HEK293T (cell line): ENCODE results near the gene GRAPL.
"Not testable (repeated sequence)": the region's sequence is repeated elsewhere in the genome, so short reads cannot be mapped to it uniquely, and the experiment has no call there.

Source experiments
- BHLHE40 ChIP-seq: fragments of 450-650 bp; IDR thresholded peaks from 2 replicates; pipeline ENCODE4 v1.6.1; 2016; ENCODE audit warnings: mild to moderate bottlenecking, moderate library complexity, borderline replicate concordance
- ELF4 ChIP-seq: fragments of 450-650 bp; IDR thresholded peaks from 2 replicates; pipeline ENCODE4 v1.6.1; 2017; ENCODE audit warnings: antibody characterized with exemption
- FOXA1 ChIP-seq: fragments of 450-650 bp; IDR thresholded peaks from 2 replicates; pipeline ENCODE4 v1.6.1; 2016; ENCODE audit warnings: mild to moderate bottlenecking
- FOXM1 ChIP-seq: fragments of 450-650 bp; IDR thresholded peaks from 2 replicates; pipeline ENCODE4 v1.6.1; 2017; ENCODE audit warnings: mild to moderate bottlenecking, borderline replicate concordance
- HDGF ChIP-seq: fragments of 450-650 bp; IDR thresholded peaks from 2 replicates; pipeline ENCODE4 v1.6.1; 2017; ENCODE audit warnings: antibody characterized with exemption, borderline replicate concordance
- LEF1 ChIP-seq: fragments of 450-650 bp; IDR thresholded peaks from 2 replicates; pipeline ENCODE4 v1.6.1; 2017; ENCODE audit warnings: mild to moderate bottlenecking, borderline replicate concordance
- NFRKB ChIP-seq: fragments of 450-650 bp; IDR thresholded peaks from 2 replicates; pipeline ENCODE4 v1.6.1; 2016; ENCODE audit warnings: mild to moderate bottlenecking, moderate library complexity
- SP1 ChIP-seq: fragments of 450-650 bp; IDR thresholded peaks from 2 replicates; pipeline ENCODE4 v1.6.1; 2017
- SUZ12 ChIP-seq: fragments of 450-650 bp; IDR thresholded peaks from 2 replicates; pipeline ENCODE4 v1.6.1; 2016; ENCODE audit warnings: mild to moderate bottlenecking
- TARDBP ChIP-seq: fragments of 450-650 bp; IDR thresholded peaks from 2 replicates; pipeline ENCODE4 v1.6.1; 2016
- ZNF384 ChIP-seq: fragments of 450-650 bp; IDR thresholded peaks from 2 replicates; pipeline ENCODE4 v1.6.1; 2016
- TF ChIP-seq, protein P1 (sequence below): fragments of 450-650 bp; IDR thresholded peaks from 2 replicates; pipeline ENCODE4 v1.6.1; 2016

DNA sequence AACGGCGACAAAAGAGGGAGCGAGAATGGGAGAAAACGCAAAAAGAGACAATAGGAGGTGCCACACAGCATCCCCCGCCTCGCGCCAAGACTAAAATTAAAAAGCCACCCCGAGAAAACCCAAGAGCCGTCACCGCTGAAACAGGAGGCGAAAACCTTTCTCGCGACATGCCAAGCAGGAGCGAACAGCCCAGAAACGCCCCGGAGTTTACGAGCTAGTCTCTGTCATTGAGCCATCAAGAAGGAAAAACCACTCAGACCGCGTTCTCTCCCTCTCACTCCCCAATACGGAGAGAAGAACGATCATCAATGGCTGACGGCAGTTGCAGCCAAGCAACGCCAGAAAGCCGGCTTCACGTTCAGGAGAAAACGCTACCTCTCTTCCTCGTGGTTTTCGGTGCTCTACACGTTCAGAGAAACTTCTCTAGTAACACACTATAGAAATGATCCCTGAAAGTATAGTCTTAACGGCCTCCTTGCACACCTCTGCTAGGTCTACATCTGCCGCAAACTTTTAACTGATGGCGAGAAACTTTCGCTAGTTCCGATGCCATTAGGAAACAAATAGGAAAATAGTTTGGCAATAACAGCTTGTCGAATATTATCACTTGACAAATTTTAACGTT, 62.5 kb downstream of the GRAPL start:
- not testable (repeated sequence) for TF ChIP-seq NFRKB, ZNF384, HDGF, TARDBP, ELF4, SP1, FOXM1, FOXA1, BHLHE40, LEF1, SUZ12
- TF ChIP-seq, protein P1, sequence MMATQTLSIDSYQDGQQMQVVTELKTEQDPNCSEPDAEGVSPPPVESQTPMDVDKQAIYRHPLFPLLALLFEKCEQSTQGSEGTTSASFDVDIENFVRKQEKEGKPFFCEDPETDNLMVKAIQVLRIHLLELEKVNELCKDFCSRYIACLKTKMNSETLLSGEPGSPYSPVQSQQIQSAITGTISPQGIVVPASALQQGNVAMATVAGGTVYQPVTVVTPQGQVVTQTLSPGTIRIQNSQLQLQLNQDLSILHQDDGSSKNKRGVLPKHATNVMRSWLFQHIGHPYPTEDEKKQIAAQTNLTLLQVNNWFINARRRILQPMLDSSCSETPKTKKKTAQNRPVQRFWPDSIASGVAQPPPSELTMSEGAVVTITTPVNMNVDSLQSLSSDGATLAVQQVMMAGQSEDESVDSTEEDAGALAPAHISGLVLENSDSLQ = not testable (repeated sequence)
